GM21529 (cell line): Measurements from ENCODE around the gene SP3.
A peak's percentile ranks its signal among the peaks of the same experiment; 100 is the strongest.

Source experiments
- ATAC-seq: cut with Tn5 transposase; IDR thresholded peaks from one replicate; pipeline ENCODE4 v1.9.1; 2021; ENCODE audit not compliant: unreplicated experiment

SP3 gene

GRCh38 chr2:173997269-173997668, 32.1 kb upstream of the SP3 start:
- peak; percentile 91 for ATAC-seq

- ATAC-seq, result no peak
Observed at GRCh38 chr2:173996766-173997165, 31.6 kb upstream of the SP3 start.

- ATAC-seq, result no peak
Observed at GRCh38 chr2:173993459-173993858, 28.3 kb upstream of the SP3 start.

- no peak for ATAC-seq
Observed at GRCh38 chr2:173991856-173992588, 26.8 kb upstream of the SP3 start.

- peak; percentile 77 for ATAC-seq
Observed at GRCh38 chr2:173990970-173991819, 26.0 kb upstream of the SP3 start.

- no peak for ATAC-seq
Observed at GRCh38 chr2:173990245-173990644, 25.1 kb upstream of the SP3 start.

- peak; percentile 34 for ATAC-seq
Observed at GRCh38 chr2:173989884-173990215, 24.7 kb upstream of the SP3 start.

- peak; percentile 35 for ATAC-seq
Observed at GRCh38 chr2:173989160-173989883, 24.1 kb upstream of the SP3 start.

GRCh38 chr2:173986805-173987204, 21.6 kb upstream of the SP3 start:
- no peak for ATAC-seq

- no peak for ATAC-seq
Observed at GRCh38 chr2:173985605-173985992, 20.4 kb upstream of the SP3 start.

GRCh38 chr2:173984866-173985604, 19.9 kb upstream of the SP3 start:
- ATAC-seq, result no peak

GRCh38 chr2:173983391-173983871, 18.3 kb upstream of the SP3 start:
- ATAC-seq, result no peak

- ATAC-seq, result no peak
Observed at GRCh38 chr2:173982918-173983317, 17.7 kb upstream of the SP3 start.

GRCh38 chr2:173982182-173982714, 17.1 kb upstream of the SP3 start:
- no peak for ATAC-seq

- ATAC-seq, result no peak
Observed at GRCh38 chr2:173981520-173981919, 16.3 kb upstream of the SP3 start.

GRCh38 chr2:173979751-173980351, 14.7 kb upstream of the SP3 start:
- ATAC-seq, result no peak

- ATAC-seq, result no peak
Observed at GRCh38 chr2:173978447-173978846, 13.3 kb upstream of the SP3 start.

GRCh38 chr2:173972636-173973035, 7.5 kb upstream of the SP3 start:
- ATAC-seq, result no peak

GRCh38 chr2:173972165-173972564, 7.0 kb upstream of the SP3 start:
- no peak for ATAC-seq

- no peak for ATAC-seq
Observed at GRCh38 chr2:173970516-173970924, 5.3 kb upstream of the SP3 start.
